WTC11 (cell line): Measurements from ENCODE around the gene PTPN2. TPM values are rescaled to one million over a fixed set of nuclear protein-coding genes. Genes with fewer than 3 reads are reported as not detected.
A peak's percentile ranks its signal among the peaks of the same experiment; 100 is the strongest.

Experiments
- ATAC-seq: fragments of 200-7000 bp; cut with Tn5 transposase; 2 replicates; pipeline ENCODE4 v1.10.0; 2021; ENCODE audit warnings: mild to moderate bottlenecking, moderate library complexity
- CTCF ChIA-PET: fragments of 300-600 bp; sonication (Branson Sonifier 250); formaldehyde crosslinking; loops from one replicate; lab custom pipeline; 2021; ENCODE audit warnings: antibody characterized with exemption; lab: Charles Lee
- POLR2A ChIA-PET: fragments of 350-600 bp; sonication (Branson Sonifier 250); formaldehyde crosslinking; loops from one replicate; lab custom pipeline; 2021; ENCODE audit warnings: antibody characterized with exemption; lab: Charles Lee
- DNase-seq: peaks from one replicate; pipeline ENCODE4 v3.0.0; 2021; ENCODE audit warnings: low spot score
- H3K27ac Mint-ChIP-seq: 2 replicates; pipeline ENCODE4 v1.8.0; 2021; ENCODE audit warnings: mixed read lengths
- H3K27me3 Mint-ChIP-seq: 2 replicates; pipeline ENCODE4 v1.8.0; 2021; ENCODE audit warnings: low read depth, mild to moderate bottlenecking, moderate library complexity, mixed read lengths
- H3K36me3 Mint-ChIP-seq: 2 replicates; pipeline ENCODE4 v1.8.0; 2021; ENCODE audit warnings: mixed read lengths
- H3K4me1 Mint-ChIP-seq: 2 replicates; pipeline ENCODE4 v1.8.0; 2022; ENCODE audit warnings: mixed read lengths
- H3K4me3 Mint-ChIP-seq: 2 replicates; pipeline ENCODE4 v1.8.0; 2021; ENCODE audit warnings: mild to moderate bottlenecking, moderate library complexity, mixed read lengths
- H3K9me3 Mint-ChIP-seq: 2 replicates; pipeline ENCODE4 v1.8.0; 2021; ENCODE audit warnings: mixed read lengths
- CBFB ChIP-seq: sonication (generic); formaldehyde crosslinking; IDR thresholded peaks from 2 replicates; pipeline ENCODE4 v1.8.1; 2022; ENCODE audit warnings: mild to moderate bottlenecking, low read depth, missing genetic modification reagents
- ESRRA ChIP-seq: sonication (generic); formaldehyde crosslinking; IDR thresholded peaks from 2 replicates; pipeline ENCODE4 v1.8.1; 2022; ENCODE audit warnings: mild to moderate bottlenecking, missing genetic modification reagents, borderline replicate concordance
- HMGA2 ChIP-seq: fragments of 250-450 bp; sonication (Bioruptor Pico); IDR thresholded peaks from 2 replicates; pipeline ENCODE4 v1.4.0; 2021; ENCODE audit warnings: mild to moderate bottlenecking, moderate library complexity
- IRF2 ChIP-seq: sonication (generic); formaldehyde crosslinking; IDR thresholded peaks from 2 replicates; pipeline ENCODE4 v1.8.0; 2022; ENCODE audit warnings: low read depth, missing genetic modification reagents, borderline replicate concordance
- MYBL2 ChIP-seq: sonication (generic); formaldehyde crosslinking; IDR thresholded peaks from 2 replicates; pipeline ENCODE4 v1.8.1; 2023; ENCODE audit warnings: mild to moderate bottlenecking, moderate library complexity, missing genetic modification reagents
- NFYB ChIP-seq: sonication (generic); formaldehyde crosslinking; conservative IDR thresholded peaks from 2 replicates; pipeline ENCODE4 v1.8.0; 2022; ENCODE audit warnings: low read depth, missing genetic modification reagents
- NR2C2 ChIP-seq: sonication (generic); formaldehyde crosslinking; IDR thresholded peaks from 2 replicates; pipeline ENCODE4 v1.8.0; 2022; ENCODE audit warnings: mild to moderate bottlenecking, missing genetic modification reagents
- NR3C1 ChIP-seq: sonication (generic); formaldehyde crosslinking; conservative IDR thresholded peaks from 2 replicates; pipeline ENCODE4 v1.8.1; 2023; ENCODE audit warnings: low read depth, mild to moderate bottlenecking, missing genetic modification reagents
- SMAD3 ChIP-seq: sonication (generic); formaldehyde crosslinking; IDR thresholded peaks from 2 replicates; pipeline ENCODE4 v1.8.0; 2022; ENCODE audit warnings: missing genetic modification reagents, mild to moderate bottlenecking, borderline replicate concordance
- TEAD1 ChIP-seq: sonication (generic); formaldehyde crosslinking; IDR thresholded peaks from 2 replicates; pipeline ENCODE4 v1.8.0; 2022; ENCODE audit warnings: mild to moderate bottlenecking, missing genetic modification reagents
- ZBTB21 ChIP-seq: sonication (generic); formaldehyde crosslinking; IDR thresholded peaks from 2 replicates; pipeline ENCODE4 v1.8.1; 2023; ENCODE audit warnings: mild to moderate bottlenecking, missing genetic modification reagents, borderline replicate concordance
- ZNF138 ChIP-seq: sonication (generic); formaldehyde crosslinking; conservative IDR thresholded peaks from 2 replicates; pipeline ENCODE4 v1.8.1; 2022; ENCODE audit warnings: mild to moderate bottlenecking, moderate library complexity, missing genetic modification reagents
- ZNF263 ChIP-seq: sonication (generic); formaldehyde crosslinking; IDR thresholded peaks from 2 replicates; pipeline ENCODE4 v1.8.1; 2022; ENCODE audit warnings: low read depth, mild to moderate bottlenecking, moderate library complexity, missing genetic modification reagents
- ZNF317 ChIP-seq: sonication (generic); formaldehyde crosslinking; IDR thresholded peaks from 2 replicates; pipeline ENCODE4 v1.8.1; 2023; ENCODE audit warnings: low read depth, mild to moderate bottlenecking, moderate library complexity, missing genetic modification reagents, borderline replicate concordance
- ZNF416 ChIP-seq: fragments of 250-450 bp; sonication (Bioruptor Pico); IDR thresholded peaks from 2 replicates; pipeline ENCODE4 v1.9.0; 2021; ENCODE audit warnings: mild to moderate bottlenecking, inconsistent platforms
- total RNA-seq: library from RNA; stranded (reverse); gene quantifications from 3 replicates; pipeline ENCODE4 v1.2.3, GENCODE V29; 2021
- TF ChIP-seq, protein P1 (sequence below): sonication (generic); formaldehyde crosslinking; IDR thresholded peaks from 2 replicates; pipeline ENCODE4 v1.8.0; 2022; ENCODE audit warnings: mild to moderate bottlenecking, missing genetic modification reagents
- TF ChIP-seq, protein P2 (sequence below): sonication (generic); formaldehyde crosslinking; IDR thresholded peaks from 2 replicates; pipeline ENCODE4 v1.8.1; 2022; ENCODE audit warnings: missing genetic modification reagents, borderline replicate concordance
- TF ChIP-seq, protein P3 (sequence below): sonication (generic); formaldehyde crosslinking; IDR thresholded peaks from 2 replicates; pipeline ENCODE4 v1.8.0; 2022; ENCODE audit warnings: mild to moderate bottlenecking, missing genetic modification reagents
- TF ChIP-seq, protein P4 (sequence below): sonication (generic); formaldehyde crosslinking; IDR thresholded peaks from 2 replicates; pipeline ENCODE4 v1.8.0; 2023; ENCODE audit warnings: missing genetic modification reagents, mild to moderate bottlenecking, borderline replicate concordance
- TF ChIP-seq, protein P5 (sequence below): sonication (generic); formaldehyde crosslinking; IDR thresholded peaks from 2 replicates; pipeline ENCODE4 v1.8.1; 2023; ENCODE audit warnings: mild to moderate bottlenecking, missing genetic modification reagents, moderate library complexity
- TF ChIP-seq, protein P6 (sequence below): sonication (generic); formaldehyde crosslinking; IDR thresholded peaks from 2 replicates; pipeline ENCODE4 v1.8.1; 2023; ENCODE audit warnings: mild to moderate bottlenecking, missing genetic modification reagents, moderate library complexity

Gene PTPN2
- total RNA-seq, 1 experiment from 2014 or later: 37.7 TPM

DNA sequence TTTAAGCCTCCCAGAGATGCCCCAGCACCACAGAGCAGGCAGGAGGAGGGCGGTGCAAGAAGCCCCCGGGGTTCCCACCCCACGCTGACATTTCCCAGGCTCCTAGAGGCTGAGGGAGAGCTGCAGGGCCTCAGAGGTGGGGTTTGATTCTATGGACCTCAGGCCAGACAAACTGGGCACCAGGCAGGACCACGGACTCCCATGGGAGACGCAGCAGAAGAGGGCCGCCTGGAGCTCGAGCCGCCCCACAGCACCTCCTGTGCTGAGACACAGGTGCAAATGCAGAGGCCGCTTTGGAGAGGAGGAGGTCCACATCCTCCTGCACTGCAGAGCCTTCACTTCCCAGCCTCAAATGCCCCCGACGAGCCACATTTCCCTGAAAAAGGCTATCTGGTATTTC lies 118.5 kb downstream of the PTPN2 start:
- no peaks in the 10 kb centered on the region for H3K9me3 Mint-ChIP-seq
- H3K4me3 Mint-ChIP-seq: no peak overlapping the region
- H3K27ac Mint-ChIP-seq: no peak overlapping the region
- H3K27me3 Mint-ChIP-seq: no peaks in the 10 kb centered on the region
- H3K36me3 Mint-ChIP-seq: no peaks in the 10 kb centered on the region
- ATAC-seq: no peak
- TF ChIP-seq ZNF138 (CRISPR knock-in tag): no peak
- TF ChIP-seq HMGA2 (CRISPR knock-in tag): no peak
- TF ChIP-seq ESRRA (CRISPR knock-in tag): no peak
- TF ChIP-seq, protein P1, sequence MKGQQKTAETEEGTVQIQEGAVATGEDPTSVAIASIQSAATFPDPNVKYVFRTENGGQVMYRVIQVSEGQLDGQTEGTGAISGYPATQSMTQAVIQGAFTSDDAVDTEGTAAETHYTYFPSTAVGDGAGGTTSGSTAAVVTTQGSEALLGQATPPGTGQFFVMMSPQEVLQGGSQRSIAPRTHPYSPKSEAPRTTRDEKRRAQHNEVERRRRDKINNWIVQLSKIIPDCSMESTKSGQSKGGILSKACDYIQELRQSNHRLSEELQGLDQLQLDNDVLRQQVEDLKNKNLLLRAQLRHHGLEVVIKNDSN (CRISPR knock-in tag): no peak
- TF ChIP-seq, protein P2, sequence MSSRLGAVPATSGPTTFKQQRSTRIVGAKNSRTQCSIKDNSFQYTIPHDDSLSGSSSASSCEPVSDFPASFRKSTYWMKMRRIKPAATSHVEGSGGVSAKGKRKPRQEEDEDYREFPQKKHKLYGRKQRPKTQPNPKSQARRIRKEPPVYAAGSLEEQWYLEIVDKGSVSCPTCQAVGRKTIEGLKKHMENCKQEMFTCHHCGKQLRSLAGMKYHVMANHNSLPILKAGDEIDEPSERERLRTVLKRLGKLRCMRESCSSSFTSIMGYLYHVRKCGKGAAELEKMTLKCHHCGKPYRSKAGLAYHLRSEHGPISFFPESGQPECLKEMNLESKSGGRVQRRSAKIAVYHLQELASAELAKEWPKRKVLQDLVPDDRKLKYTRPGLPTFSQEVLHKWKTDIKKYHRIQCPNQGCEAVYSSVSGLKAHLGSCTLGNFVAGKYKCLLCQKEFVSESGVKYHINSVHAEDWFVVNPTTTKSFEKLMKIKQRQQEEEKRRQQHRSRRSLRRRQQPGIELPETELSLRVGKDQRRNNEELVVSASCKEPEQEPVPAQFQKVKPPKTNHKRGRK (CRISPR knock-in tag): no peak
- no peak for TF ChIP-seq TEAD1 (CRISPR knock-in tag)
- TF ChIP-seq NR2C2 (CRISPR knock-in tag): no peak
- TF ChIP-seq SMAD3 (CRISPR knock-in tag): no peak
- TF ChIP-seq, protein P3, sequence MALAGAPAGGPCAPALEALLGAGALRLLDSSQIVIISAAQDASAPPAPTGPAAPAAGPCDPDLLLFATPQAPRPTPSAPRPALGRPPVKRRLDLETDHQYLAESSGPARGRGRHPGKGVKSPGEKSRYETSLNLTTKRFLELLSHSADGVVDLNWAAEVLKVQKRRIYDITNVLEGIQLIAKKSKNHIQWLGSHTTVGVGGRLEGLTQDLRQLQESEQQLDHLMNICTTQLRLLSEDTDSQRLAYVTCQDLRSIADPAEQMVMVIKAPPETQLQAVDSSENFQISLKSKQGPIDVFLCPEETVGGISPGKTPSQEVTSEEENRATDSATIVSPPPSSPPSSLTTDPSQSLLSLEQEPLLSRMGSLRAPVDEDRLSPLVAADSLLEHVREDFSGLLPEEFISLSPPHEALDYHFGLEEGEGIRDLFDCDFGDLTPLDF: no peak
- TF ChIP-seq, protein P4, sequence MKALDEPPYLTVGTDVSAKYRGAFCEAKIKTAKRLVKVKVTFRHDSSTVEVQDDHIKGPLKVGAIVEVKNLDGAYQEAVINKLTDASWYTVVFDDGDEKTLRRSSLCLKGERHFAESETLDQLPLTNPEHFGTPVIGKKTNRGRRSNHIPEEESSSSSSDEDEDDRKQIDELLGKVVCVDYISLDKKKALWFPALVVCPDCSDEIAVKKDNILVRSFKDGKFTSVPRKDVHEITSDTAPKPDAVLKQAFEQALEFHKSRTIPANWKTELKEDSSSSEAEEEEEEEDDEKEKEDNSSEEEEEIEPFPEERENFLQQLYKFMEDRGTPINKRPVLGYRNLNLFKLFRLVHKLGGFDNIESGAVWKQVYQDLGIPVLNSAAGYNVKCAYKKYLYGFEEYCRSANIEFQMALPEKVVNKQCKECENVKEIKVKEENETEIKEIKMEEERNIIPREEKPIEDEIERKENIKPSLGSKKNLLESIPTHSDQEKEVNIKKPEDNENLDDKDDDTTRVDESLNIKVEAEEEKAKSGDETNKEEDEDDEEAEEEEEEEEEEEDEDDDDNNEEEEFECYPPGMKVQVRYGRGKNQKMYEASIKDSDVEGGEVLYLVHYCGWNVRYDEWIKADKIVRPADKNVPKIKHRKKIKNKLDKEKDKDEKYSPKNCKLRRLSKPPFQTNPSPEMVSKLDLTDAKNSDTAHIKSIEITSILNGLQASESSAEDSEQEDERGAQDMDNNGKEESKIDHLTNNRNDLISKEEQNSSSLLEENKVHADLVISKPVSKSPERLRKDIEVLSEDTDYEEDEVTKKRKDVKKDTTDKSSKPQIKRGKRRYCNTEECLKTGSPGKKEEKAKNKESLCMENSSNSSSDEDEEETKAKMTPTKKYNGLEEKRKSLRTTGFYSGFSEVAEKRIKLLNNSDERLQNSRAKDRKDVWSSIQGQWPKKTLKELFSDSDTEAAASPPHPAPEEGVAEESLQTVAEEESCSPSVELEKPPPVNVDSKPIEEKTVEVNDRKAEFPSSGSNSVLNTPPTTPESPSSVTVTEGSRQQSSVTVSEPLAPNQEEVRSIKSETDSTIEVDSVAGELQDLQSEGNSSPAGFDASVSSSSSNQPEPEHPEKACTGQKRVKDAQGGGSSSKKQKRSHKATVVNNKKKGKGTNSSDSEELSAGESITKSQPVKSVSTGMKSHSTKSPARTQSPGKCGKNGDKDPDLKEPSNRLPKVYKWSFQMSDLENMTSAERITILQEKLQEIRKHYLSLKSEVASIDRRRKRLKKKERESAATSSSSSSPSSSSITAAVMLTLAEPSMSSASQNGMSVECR: no peak
- TF ChIP-seq, protein P5, sequence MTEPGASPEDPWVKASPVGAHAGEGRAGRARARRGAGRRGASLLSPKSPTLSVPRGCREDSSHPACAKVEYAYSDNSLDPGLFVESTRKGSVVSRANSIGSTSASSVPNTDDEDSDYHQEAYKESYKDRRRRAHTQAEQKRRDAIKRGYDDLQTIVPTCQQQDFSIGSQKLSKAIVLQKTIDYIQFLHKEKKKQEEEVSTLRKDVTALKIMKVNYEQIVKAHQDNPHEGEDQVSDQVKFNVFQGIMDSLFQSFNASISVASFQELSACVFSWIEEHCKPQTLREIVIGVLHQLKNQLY (CRISPR knock-in tag): no peak
- no peak for DNase-seq
- CTCF ChIA-PET: interaction anchor here (0.7 to 2.3 kb wide), 2 partner anchors 11 to 39 kb away, joined by 3 to 19 read pairs; no protein-coding TSS in a partner anchor
- peaks cover 4% of the 10 kb centered on the region for H3K4me1 Mint-ChIP-seq
- POLR2A ChIA-PET: no interaction called here

DNA sequence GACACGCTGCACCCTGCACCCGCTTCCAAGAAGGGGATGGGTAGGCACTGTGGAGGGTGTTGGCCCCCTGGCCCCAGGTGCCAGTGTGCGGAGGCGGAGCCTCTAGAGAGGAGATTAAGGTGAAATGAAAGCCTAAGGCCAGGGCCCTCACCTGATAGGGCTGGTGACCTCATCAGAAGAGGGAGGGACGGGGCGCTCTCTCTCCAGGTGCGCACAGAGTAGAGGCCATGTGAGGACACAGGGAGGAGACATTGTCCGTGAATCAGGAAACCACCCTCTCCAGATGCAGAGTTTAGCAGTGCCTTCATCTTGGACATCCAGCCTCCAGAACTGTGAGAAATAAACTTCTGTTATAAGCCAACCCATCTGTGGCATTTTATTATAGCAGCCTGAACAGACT lies 118.9 kb downstream of the PTPN2 start:
- no peaks in the 10 kb centered on the region for H3K27me3 Mint-ChIP-seq
- no peak for DNase-seq
- peaks cover 2% of the 10 kb centered on the region; the same call in 1 of the 2 replicates for H3K9me3 Mint-ChIP-seq
- CTCF ChIA-PET: no interaction called here
- no peak overlapping the region for H3K27ac Mint-ChIP-seq
- peaks cover 4% of the 10 kb centered on the region for H3K4me1 Mint-ChIP-seq
- no peaks in the 10 kb centered on the region for H3K36me3 Mint-ChIP-seq
- ATAC-seq: peak; percentile 27
- no peak overlapping the region for H3K4me3 Mint-ChIP-seq
- POLR2A ChIA-PET: no interaction called here
- TF ChIP-seq ZNF416 (CRISPR knock-in tag) (no peak), MYBL2 (CRISPR knock-in tag) (no peak), ZNF263 (no peak), NR3C1 (CRISPR knock-in tag) (no peak), TEAD1 (CRISPR knock-in tag) (no peak), ZBTB21 (no peak), CBFB (CRISPR knock-in tag) (no peak), NFYB (no peak), IRF2 (CRISPR knock-in tag) (no peak), ZNF317 (CRISPR knock-in tag) (no peak)
- TF ChIP-seq, protein P4: no peak
- TF ChIP-seq, protein P6, sequence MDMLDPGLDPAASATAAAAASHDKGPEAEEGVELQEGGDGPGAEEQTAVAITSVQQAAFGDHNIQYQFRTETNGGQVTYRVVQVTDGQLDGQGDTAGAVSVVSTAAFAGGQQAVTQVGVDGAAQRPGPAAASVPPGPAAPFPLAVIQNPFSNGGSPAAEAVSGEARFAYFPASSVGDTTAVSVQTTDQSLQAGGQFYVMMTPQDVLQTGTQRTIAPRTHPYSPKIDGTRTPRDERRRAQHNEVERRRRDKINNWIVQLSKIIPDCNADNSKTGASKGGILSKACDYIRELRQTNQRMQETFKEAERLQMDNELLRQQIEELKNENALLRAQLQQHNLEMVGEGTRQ (CRISPR knock-in tag): no peak
